Amniotic stem cell (primary cell): ENCODE measurements around the gene CNOT6.
A peak's percentile ranks its signal among the peaks of the same experiment; 100 is the strongest.
"Not testable (repeated sequence)": the region's sequence is repeated elsewhere in the genome, so short reads cannot be mapped to it uniquely, and the experiment has no call there.

Source experiments
- DNase-seq: peaks from one replicate; lab custom pipeline; 2025; lab: John Stamatoyannopoulos, UW

The CNOT6 gene

GRCh38 chr5:180494060-180494509 is at the start of gene CNOT6:
CNOT6 (plus strand) TSS chr5:180494379; CDS start chr5:180529277, 34,898 bp downstream.
- DNase-seq = peak; percentile 80

DNA sequence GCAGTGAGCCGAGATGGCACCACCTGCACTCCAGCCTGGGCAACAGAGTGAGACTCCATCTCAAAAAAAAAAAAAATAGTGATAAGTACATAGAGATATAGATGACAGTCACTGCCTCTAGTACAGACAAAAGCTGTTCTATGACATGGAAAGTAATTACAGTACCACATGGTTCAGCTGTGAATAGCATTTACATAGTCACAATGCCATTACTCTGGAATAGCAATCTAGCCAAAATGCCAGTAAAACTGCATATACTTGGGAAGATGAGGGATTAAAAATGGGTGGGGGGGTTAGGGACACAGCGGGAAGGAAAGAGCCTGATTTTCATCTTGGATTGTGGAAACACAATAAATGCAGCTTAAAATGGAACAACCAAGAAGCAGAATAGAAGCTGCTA is 39.4 kb upstream of the CNOT6 start:
- no peak for DNase-seq

GRCh38 chr5:180455872-180456271 is 38.3 kb upstream of the CNOT6 start:
- DNase-seq = no peak

- DNase-seq = no peak
Observed at GRCh38 chr5:180456792-180457191, 37.4 kb upstream of the CNOT6 start.

GRCh38 chr5:180458852-180459673 is 35.1 kb upstream of the CNOT6 start:
- DNase-seq = not testable (repeated sequence)

DNA sequence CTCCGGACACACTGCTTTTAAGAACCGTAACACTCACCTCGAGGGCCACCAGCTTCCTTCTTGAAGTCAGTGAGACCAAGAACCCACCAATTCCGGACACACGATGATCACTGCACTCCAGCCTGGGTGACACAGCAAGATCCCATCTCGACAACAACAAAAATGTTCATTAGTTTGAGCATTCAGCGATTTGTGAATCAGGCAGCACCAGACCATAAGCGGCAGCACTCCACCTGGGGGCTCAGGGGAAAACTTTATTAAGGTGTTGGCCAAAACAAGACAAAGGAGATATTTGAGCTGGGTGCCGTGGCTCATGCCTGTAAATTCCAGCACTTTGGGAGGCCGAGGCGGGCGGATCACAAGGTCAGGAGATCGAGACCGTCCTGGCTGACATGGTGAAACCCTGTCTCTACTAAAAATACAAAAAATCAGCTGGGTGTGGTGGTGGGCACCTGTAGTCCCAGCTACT is 34.5 kb upstream of the CNOT6 start:
- not testable (repeated sequence) for DNase-seq

GRCh38 chr5:180460834-180461233 is 33.3 kb upstream of the CNOT6 start:
- DNase-seq = no peak

- no peak for DNase-seq
Observed at GRCh38 chr5:180461303-180461702, 32.9 kb upstream of the CNOT6 start.

DNA sequence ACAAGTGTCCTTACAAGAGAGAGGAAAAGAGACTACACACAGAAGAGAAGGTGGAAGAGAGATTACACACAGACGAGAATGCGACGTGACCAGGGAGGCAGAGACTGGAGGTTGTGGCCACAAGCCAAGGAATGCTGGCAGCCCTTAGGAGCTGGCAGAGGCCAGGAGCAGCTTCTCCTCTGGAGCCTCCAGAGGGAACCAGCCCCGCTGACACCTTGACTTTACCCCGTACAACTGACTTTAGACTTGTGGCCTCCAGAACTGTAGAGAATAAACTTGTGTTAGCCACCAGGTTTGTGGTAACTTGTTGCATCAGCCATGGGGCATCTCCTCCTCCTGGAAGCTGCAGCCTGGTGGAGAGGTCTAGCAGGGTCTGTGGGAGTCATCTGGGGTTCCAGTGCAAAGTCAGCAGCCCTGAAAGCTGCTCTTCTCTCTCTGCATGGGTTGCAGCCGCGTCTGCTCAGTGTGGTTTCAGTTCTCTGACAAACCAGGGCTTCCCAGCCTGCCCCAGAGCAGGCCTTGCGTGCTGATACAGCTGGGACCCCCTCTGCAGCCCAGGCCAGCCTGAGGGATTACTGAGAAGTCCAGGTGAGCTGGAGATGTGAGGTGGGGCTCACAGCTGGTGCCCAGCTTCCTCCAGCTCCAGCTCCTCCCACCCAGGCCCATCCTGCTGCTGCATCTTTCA is 30.8 kb upstream of the CNOT6 start:
- no peak for DNase-seq

GRCh38 chr5:180463916-180464602 is 30.1 kb upstream of the CNOT6 start:
- no peak for DNase-seq

GRCh38 chr5:180464603-180464970 is 29.6 kb upstream of the CNOT6 start:
- DNase-seq = no peak

- DNase-seq = not testable (repeated sequence)
Observed at GRCh38 chr5:180465052-180465451, 29.1 kb upstream of the CNOT6 start.

- no peak for DNase-seq
Observed at GRCh38 chr5:180466316-180466715, 27.9 kb upstream of the CNOT6 start.

GRCh38 chr5:180467028-180467975 is 26.9 kb upstream of the CNOT6 start:
- no peak for DNase-seq

DNA sequence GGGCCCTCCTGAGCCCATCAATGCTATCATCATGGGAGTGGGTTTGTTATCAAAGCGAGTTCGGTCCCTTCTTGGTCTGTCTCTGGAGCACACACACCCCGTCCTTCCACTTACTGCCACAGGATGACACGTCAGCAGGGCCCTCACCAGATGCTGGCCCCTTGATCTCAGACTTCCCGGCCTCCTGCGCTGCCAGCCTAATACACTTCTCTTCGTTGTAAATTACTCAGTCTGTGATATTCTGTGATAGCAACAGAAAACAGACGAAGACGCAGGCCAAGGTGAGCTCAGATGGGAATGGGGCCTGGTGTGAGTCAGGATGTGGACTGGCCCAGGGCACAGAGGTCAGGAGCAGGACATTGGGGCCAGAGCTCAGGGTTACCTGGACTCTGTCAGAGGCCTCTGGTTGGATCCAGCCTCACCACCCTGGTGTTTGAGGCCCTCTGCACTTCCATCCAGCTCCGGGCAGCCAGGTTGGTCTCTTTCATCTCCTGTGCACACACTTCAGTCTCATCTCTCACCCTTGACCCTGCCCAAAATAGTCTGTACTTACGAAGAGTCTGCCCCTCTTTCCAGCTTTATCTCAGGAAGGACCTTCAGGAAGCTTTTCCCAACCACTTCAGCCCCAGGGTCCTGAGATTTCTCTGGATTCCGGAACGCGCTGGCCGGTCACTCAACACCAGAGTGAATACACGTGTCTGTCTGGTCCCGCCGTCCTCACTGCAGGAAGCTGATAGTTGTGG is 26.0 kb upstream of the CNOT6 start:
- no peak for DNase-seq

- DNase-seq = no peak
Observed at GRCh38 chr5:180468732-180469585, 25.2 kb upstream of the CNOT6 start.

DNA sequence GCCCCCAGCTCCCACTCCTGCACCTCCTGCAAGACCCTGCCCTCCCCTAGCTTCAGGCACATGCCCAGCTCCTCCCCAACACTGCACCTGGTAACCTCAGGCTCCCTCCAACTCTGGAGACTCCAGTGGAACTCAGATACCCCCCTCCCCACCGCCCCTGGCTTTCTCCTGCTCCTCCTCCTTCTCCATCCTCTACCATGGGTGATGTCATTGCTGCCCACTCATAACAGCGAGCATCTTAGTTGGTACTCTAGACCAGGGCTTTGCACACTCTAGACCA is 24.7 kb upstream of the CNOT6 start:
- DNase-seq = no peak

DNA sequence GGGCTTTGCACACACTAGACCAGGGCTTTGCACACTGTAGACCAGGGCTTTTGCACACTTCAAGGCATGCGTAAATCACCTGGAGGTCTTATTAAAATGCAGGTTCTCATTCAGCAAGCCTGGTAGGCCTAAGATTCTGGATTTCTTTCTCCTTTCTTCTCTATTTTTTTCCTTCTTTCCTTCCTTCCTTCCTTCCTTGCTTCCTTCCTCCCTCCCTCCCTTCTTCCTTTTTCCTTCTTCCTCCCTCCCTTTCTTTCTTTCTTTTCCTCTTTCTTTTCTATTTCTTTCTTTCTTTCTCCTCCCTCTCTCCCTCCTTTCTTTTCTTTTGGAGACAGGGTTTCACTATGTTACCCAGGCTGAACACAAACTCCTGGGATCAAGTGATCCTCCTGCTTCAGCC is 24.3 kb upstream of the CNOT6 start:
- DNase-seq = no peak

- DNase-seq = no peak
Observed at GRCh38 chr5:180470361-180470760, 23.8 kb upstream of the CNOT6 start.

DNA sequence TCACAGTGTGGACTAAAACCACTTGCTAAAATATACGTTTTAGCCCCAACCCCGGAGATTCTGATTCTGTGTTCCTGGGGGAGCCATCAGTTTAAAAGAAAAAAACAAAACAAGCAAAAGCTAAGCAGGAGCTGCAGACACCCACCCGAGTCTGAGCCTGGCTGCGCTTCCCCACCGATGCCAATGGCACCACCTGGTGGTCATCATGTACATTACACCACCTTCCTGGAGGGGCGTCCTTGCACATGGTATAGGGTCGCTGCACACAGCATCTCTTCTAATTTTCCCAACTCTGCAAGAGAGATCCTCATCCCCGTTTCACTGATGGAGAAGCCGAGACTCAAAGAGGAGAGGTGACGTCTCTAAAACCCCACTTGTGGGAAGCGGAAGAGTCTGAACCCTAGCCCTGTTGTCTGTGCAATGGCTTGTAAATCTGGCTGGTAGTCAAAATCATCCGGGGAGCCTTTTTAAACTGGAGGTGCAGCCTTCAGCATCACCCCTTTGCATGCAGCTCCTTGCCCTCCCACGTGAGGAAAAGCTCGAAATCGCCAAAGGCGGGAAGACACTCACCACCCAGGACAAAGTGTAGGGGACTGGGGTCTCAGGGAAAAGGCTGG is 23.1 kb upstream of the CNOT6 start:
- peak; percentile 4 for DNase-seq
